NCI-H460 (cell line): Measurements from ENCODE around the gene ADGRB2. TPM values are rescaled to one million over a fixed set of nuclear protein-coding genes. Genes with fewer than 3 reads are reported as not detected.
"Not testable (repeated sequence)": the region's sequence is repeated elsewhere in the genome, so short reads cannot be mapped to it uniquely, and the experiment has no call there.

Source experiments
- DNase-seq: peaks from one replicate; pipeline ENCODE4 v3.0.0-alpha.2; 2016; ENCODE audit warnings: low read depth; ENCODE audit errors: extremely low read depth
- total RNA-seq: library from RNA; depleted of rRNA; stranded (reverse); fragments of >200 nt; shearing (Covaris generic); gene quantifications from 2 replicates; pipeline ENCODE4 v1.2.3, GENCODE V29; 2014

Gene ADGRB2
- total RNA-seq, 1 experiment from 2014 or later = 2.5 TPM

DNA sequence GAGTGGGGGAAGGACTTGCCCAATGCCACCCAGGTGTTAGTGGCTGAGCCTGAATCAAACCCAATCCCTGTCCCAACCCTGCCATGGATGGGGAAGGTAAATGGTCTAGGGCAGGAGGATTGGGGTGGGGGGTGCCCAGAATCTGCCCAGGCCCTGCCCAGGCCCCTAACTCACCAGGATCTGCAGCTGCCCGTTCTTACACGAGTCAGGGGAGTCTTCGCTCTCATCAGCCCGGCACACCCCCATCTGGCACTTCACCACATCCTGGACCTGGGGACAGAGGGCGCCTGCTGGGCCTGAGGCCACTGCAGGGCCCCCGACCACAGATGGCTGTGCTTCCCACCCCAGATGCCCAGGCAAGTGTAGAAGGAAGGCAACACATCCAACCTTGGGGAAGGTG lies 31.8 kb downstream of the ADGRB2 start:
- DNase-seq = no peak

DNA sequence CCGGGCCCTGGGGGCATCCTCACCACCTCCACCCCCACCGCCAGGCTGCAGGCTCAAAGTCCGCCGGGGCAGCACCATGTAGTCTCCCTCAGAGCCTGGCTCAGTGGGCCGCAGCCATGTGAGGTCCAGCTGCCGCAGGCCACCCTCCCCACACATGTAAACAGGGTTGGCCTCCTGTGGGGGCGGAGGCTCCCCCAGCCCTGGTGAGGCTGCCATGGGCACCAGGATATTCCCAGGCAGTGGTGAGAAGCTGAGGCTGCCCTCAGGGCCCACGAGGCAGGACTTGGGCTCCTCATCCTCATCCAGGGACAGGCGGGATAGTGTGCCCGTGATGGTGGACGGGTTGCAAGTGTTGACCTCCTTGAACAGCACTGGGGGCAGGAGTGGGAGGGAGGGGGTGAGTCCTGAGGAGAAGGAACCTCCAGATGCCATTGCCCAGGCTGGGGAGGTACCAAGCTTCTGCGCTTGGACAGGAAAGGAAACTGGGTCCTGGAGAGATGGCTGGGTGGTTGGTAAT lies 33.0 kb downstream of the ADGRB2 start:
- no peak for DNase-seq

DNA sequence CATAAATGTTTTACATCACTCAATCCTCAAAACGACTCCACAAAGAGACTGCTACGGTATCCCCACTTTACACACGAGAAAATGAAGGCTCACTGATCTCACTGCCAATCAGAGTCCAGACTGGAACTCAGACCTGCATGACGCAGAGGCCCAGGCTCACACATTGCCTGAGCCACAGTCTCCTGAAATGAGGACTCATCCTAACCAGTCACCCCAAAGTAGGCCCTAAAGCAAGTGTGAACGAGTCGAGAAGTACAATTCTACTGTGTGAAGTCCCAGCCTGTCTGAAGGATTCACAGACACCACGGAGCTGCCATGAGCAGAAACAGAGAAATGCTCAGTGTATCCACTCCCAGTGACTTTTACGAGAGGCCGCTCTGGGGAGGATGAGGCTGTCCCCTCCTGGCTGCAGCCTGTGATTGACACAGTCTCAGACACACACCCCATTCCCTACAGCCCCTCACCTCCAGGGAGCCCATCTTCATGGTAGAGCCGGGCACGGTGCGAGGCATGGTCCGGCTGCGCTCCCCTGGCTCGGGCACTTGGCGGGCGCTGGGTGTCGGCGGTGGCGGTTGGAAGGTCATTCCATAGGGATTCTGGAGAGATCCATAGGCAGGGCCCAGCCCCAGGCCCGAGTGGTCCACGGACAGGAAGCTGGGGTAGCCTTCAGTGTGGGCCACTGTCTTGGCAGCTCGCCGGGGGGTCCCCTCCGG lies 33.6 kb downstream of the ADGRB2 start:
- no peak for DNase-seq

DNA sequence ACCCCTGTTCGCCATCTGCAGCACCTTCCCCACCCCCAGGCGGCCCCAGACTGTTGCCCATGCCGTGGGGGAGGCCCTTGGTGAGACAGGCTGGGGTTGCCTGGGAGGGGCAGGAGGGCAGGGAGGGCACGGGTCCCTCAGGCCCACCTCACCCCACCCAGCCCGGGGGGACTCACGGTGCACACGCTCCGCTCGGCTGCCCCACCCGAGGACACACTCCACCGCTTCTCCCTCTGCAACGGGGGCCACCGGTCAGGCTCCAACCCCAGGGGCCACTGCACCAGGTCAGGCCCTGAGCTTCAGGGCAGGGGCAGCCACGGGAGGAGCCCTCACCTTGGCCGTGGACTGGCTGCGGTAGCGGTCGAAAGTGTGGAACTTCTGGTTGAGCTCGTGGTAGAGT lies 36.3 kb downstream of the ADGRB2 start:
- no peak for DNase-seq

DNA sequence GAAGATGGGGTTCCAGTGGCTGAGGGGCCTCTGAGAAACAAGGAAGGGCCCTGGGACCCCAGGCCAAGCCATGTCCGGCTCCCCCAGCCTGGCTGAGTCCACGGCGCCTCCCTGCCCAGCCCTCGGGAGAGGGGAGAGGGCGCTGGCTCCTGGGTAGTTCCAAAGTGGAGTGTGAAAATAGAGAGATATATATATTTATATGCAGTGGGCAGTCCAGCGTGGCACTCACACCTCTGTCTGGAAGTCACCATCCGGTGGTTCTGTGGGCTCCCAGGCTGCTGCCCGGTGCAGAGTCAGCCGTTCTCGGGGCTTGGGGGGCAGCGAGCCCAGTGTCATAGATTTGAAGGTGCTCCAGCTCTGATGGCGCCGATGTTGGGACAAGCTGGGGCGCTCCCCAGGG lies 36.9 kb downstream of the ADGRB2 start:
- no peak for DNase-seq

DNA sequence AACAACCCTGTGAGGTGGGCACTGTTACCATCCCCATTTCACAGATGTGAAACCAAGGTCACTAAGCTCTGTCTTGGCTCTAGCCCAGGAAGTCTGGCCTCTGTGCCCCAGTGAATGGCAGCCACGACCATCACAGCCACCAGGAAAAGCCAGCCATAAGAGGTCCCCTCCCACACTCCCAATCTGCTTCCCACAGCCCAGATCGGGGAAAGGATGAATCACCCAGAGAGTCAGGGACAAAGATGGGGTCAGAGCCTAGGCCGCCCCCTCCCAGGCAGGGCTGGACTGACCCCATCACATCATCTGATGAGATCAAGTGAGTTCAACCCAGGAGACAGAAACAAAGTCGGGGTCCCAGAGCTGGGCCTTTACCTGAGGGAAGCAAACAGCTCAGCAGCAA lies 37.4 kb downstream of the ADGRB2 start:
- no peak for DNase-seq

DNA sequence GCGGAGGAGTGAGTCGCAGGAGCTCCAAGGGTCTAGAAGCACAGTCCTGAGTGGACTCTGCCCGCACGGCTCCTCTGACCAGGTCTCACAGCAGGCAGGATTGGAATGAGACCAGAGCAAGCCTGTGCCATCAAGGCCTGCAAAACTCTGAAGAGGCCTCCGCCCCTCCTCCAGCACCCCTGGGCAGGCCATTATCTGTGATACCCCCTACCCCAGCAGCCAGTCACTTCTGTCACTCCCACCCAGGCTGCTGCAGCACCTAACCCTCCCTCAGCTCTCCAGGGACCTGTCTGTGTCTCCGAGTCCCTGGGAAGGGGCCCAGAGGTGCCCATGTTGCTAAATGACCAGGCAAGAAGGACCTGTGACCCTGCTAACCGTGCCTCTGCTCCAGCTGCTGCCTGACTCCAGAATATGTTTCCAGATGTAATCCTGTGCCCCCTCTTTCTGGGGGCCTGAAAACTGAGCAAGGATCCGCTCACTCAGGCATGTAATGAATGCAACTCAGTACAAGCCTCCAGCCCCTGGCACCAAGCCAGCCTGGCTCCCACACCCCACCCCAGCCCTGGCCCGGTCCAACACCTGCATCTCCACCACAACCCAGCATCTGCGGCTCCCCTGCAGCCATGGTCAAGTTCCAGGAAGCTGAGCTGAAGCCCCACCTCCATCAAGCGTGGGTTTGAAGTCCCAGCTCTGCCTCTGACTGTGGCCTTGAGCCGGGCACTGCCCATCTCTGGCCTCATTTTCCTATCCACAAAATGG lies 38.2 kb downstream of the ADGRB2 start:
- DNase-seq = no peak

DNA sequence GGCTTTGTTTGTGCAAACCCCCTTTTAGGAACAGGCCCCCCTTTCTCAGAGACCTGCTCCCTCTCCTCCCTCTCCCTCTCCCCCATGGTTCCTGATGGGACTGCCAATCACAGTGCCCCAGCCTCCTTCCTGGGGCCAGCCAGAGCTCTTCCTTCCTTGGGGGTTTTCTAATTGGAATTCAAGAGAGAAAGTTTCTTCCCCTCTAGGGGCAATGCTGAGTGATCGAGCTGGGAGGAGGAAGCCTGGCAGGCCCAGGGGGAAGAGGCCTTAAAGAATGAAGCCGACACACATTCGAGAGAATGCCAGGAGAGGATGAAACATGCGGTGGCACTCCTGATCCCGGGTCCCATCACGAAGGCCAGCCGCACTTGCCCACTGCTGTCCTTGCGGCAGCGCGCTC lies 39.0 kb downstream of the ADGRB2 start:
- DNase-seq = no peak

DNA sequence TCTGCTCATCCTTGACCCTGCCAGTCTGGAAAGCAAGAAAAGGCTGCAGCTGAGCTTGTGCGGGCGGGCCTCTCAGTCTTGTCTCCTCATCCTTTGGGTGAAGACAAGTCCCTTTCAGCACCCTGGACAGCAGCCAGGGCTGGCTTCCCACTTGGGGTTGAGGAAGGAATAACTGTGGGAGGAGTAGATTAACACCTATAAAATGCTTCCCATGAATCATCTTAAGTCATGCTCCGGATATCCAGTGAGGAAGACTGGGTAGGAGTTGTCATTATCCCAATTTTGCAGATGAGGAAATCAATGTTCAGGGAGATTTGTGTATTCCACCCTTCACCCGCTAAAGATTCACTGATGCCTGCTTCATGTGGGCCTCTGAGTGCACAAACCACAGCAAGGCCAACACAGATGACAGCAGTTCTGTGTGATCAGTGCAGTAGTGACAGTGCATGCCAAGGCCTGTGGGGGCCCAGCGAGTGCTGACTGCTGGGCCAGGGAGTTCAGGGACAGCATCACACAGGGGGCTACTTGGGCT lies 40.2 kb downstream of the ADGRB2 start:
- DNase-seq = peak; percentile 65

DNA sequence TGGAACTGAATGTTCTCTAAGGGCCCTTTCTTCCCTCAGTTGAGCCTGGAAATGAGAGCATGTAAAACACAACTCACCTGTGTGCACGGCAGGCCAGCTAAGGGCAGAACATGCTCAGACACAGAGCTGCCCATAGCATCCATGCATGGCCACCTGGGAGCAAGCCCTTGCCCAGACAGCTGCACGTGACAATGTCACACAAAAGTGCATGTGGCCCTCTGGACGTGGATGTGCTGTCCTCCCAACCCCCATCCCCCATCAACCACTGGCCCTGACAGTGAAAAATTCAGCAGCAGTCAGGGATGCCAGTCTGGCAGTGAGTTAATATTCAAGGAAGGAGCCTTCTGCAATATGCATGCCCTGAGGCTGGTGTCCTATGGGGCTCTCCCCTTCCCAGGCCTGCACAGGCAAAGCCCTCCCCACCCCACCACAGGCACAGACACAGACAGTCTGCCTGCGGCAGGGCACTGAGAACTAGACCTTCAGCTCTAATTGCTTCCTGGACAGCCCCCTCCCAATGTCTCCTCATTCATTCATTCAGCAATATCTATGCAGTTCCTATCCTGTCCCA lies 45.7 kb downstream of the ADGRB2 start:
- DNase-seq = no peak

DNA sequence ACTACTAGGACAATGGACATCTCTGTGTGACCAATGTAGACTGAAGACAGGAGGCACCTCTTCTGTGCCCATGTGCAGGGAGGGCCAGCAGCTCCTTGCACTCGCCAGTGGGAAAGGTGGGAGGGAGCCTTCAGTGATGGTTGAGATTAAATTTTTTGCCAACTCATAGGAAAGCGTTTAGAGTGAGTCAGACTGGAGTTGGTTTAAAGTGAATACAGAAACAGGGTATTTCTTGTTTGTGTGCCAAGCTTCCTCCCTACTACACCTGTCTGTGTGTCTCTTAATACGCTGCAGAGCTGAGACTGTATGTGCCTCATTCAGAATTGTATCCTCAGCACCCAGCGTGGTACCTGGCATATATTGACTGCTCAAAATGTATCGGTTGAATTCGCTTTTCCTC lies 46.8 kb downstream of the ADGRB2 start:
- DNase-seq = no peak

DNA sequence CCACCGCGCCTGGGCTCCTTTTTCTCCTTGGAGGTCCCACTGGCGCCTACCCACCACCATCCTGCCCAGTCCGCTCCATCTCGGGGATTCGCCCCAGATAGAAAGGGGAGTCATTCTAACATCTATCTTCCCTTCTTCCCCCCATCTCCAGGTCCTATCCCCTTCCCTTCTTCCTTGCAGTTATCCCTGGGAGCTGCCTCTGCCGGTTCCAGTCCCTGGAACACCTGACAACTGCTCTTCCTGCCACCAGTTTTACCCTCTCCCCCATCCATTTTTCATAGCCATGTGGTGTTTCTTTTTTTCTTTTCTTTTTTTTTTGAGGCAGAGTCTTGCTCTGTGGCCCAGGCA lies 48.3 kb downstream of the ADGRB2 start:
- no peak for DNase-seq

DNA sequence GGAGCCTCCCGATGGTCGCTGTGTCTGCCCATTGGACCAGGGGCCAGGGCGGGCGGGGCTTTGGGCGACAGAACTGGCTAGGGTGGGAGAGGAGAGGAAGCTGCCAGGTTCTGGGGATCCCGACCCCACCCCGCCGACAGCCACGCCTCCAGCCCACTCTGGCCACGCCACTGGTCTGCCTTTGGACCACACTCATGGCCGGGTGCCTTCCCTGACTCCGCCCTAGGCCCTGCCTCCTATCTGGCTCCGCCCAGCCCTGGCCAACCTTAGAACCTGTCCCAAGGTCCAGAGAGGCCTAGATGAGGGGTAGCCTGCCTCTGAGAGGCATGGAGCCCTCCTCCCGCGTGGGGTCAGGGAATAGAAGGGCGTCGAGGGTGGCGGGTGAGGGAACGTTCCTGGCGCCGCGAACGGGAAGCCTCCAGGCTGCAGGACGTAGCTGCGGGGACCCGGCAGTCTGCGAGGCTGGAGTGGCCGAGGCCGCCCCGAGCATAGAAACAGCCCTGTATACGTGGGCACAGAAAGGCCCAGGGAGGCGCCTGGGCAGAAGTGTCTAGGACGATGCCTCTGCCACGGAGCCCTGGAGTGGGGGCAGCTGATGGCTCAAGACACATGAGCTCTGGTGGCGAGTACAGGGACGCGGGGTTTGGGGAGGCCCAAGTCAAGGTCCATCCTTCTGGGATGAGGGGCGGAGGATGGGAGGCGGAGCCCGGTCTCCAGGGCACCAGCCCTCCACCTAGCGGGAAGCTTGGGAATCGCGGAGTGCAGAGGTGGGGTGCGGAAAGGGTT lies 48.9 kb downstream of the ADGRB2 start:
- DNase-seq = peak; percentile 83

DNA sequence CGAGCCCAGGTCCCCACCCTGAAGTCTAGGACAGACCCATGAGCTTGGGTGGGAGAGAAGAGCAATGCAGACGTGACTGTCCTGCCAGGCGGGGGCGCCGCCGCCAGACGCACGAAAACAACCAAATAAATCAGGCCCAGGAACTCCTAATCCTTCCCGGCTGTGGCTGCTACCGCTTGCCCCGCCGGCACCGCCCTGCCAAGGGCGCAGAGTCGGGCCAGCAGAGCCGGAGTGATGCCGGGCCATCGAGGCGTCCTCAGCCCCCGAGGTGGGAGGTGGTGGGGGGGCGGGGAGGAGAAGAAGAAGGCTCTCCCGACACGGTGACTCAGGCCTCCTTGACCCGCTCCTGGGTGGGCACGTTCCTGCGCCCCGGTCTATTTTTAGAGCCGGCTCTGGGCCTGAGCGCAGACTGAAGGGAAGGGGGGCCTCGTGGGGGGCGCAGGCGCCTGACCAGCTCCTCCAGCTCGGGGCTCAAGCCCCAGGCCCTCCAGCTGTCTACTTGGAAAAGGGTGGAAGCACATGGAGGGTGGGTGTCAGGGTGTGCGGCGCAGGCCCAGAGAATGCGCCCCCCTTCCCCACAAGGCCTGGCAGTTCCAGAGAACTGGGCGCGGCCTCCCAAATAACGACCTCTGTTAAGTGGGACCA lies 49.6 kb downstream of the ADGRB2 start:
- peak; percentile 33 for DNase-seq

DNA sequence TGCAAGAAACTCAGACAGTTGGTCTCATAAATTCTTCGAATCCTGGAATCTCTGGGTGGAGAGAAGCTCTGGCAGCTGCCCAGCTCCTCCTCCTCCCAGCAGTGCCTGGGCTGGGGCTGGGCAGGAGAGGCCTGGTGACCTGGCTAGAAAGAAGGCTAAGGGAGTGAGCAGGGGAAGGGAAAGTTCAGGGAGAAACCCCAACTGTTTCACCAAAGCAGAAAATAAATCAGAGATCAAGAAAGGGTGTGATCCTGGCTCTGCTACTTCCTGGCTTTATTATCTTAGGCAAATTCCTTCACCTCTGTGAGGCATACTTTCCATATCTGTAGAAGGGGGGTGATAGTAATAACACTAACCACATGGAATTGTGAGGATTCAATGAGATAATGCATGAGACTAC lies 51.5 kb downstream of the ADGRB2 start:
- peak; percentile 15 for DNase-seq

DNA sequence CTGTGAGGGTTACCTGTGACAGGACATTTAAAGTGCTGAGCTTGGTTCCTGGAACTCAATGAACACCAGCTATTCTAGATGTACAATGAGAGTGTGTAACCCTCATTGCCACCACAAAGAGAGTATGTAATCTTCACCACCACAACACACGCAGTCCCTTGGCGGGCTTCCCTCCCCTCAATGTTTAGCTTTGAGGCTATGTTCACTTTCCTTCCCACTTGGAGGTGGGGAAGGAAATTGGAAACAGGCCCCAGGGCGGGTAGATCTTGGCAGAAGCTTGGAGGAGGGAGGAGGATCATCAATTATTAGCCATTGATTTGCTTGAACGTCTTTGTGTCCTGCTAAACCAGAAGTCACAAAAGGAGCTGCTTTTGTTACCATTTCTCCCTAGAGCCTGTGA lies 52.1 kb downstream of the ADGRB2 start:
- DNase-seq = no peak

DNA sequence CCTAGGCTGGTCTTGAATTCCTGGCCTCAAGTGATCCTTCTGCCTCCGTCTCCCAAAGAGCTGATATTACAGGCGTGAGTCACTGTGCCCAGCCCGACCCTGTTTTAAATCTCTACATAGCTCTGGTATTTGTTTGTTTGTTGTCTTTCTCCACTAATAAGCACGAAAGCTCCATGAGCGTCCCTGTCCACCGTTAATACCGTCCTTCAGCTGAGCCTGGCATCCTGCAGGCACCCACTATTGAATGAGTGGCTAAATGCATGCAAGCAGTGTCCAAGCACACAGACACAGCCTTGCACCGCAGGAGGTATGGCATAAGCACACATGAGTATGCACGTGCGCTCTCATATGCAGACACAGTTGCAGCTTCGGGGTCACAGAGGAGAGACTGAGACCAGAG lies 55.8 kb downstream of the ADGRB2 start:
- DNase-seq = no peak

DNA sequence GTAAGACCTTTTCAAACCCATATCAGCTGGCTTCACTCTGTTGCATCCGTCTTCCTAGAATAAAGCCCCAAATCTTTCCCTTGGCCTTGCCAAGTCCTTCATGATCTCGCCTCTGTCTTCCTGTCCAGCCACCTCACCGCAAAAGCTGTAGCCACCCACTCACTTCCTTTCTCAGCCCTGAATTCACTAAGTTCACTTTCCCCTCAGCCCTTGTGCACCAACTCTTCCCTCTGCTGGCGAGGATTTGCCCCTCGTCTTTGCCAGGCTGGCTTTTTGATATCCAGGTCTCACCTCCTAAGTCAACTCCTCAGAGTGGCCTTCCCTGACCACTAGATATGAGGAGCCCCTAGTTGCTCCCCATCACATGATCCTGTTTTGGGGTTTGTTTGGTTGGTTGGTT lies 56.4 kb downstream of the ADGRB2 start:
- DNase-seq = no peak

DNA sequence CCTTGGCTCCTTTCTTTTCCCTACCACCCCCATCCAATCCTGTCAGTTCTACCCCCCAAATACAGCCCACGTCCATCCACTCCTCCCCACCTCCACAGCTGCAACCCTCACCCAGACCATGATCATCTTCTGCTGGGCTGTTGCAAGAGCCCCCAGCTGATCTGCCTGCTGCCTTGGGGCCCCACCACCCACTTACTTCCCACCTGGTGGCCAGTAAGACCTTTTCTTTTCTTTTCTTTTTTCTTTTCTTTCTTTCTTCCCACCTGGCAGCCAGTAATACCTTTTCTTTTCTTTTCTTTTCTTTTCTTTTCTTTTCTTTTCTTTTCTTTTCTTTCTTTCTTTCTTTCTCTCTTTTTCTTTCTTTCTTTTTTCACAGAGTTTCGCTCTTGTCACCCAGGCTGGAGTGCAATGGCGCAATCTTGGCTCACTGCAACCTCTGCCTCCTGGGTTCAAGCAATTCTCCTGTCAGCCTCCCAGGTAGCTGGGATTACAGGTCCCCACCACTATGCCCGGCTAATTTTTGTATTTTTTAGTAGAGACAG lies 57.0 kb downstream of the ADGRB2 start:
- DNase-seq = not testable (repeated sequence)
